Epithelial cell of esophagus (primary cell): ENCODE measurements around the gene FCGBP.
"Not testable (repeated sequence)": the region's sequence is repeated elsewhere in the genome, so short reads cannot be mapped to it uniquely, and the experiment has no call there.

Experiments used
- DNase-seq: peaks from one replicate; pipeline ENCODE4 v3.0.0; 2010; ENCODE audit warnings: low read depth
- H3K4me3 ChIP-seq: 2 replicates; pipeline ENCODE4 v1.5.1; 2011; ENCODE audit warnings: mild to moderate bottlenecking, low read length, control low read depth
- TF ChIP-seq, protein P1 (sequence below): IDR thresholded peaks from 2 replicates; pipeline ENCODE4 v1.5.1; 2011; ENCODE audit warnings: low read depth, mild to moderate bottlenecking, low read length, control low read depth, inconsistent platforms; ENCODE audit not compliant: insufficient read depth; ENCODE audit errors: missing control alignments

FCGBP gene

DNA sequence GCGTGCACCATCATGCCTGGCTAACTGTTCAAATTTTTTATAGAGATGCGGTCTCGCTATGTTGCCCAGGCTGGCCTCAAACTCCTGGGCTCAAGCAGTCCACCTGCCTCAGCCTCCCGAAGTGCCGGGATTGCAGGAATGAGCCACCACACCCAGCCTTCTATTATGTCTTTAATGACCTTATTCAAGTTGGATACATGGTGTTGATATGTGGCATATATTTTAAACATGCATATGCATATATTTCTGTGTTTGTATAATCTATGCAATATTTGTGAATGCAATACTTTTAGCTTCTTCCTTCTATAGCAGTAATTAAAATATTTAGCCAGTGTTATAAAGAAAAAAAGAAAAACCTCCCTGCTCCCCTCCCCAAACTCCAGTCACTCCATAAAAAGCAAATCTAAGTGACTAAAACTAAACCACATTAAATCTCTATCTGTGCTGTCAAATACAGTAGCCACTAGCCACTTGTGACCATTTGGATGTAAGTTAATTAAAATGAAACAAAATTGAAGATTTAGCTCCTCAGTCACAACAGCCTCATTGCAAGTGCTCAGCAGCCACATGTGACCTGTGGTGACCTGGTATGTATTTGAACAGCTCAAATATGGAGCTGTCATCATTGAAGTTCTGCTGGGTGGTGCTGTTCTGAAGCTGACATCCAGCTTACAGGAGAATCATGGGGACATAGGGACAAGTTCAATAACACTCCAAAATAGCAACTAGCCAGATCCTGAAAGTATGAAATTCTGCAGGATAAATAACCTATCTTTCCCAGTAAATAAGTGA is 27.4 kb downstream of the FCGBP start:
- TF ChIP-seq, protein P1, sequence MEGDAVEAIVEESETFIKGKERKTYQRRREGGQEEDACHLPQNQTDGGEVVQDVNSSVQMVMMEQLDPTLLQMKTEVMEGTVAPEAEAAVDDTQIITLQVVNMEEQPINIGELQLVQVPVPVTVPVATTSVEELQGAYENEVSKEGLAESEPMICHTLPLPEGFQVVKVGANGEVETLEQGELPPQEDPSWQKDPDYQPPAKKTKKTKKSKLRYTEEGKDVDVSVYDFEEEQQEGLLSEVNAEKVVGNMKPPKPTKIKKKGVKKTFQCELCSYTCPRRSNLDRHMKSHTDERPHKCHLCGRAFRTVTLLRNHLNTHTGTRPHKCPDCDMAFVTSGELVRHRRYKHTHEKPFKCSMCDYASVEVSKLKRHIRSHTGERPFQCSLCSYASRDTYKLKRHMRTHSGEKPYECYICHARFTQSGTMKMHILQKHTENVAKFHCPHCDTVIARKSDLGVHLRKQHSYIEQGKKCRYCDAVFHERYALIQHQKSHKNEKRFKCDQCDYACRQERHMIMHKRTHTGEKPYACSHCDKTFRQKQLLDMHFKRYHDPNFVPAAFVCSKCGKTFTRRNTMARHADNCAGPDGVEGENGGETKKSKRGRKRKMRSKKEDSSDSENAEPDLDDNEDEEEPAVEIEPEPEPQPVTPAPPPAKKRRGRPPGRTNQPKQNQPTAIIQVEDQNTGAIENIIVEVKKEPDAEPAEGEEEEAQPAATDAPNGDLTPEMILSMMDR: no peak
- no peak for DNase-seq
- no peak overlapping the region for H3K4me3 ChIP-seq

DNA sequence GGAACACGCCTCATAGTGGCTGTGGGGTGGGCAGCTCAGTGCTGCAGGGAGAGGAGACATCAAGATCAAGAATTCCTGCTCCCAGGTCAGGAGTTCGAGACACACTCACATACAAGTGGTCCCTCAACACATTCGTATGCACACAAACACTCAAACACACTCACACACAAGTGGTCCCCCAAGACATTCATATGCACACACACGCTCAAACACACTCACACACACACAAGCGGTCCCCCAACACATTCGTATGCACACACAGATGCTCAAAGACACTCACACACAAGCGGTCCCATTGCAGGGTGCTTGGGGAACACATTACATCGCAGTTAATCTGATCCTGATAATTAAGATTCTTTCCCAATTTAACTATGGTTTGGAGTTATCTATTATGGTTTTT is 28.2 kb downstream of the FCGBP start:
- no peak overlapping the region for H3K4me3 ChIP-seq
- TF ChIP-seq, protein P1: no peak
- no peak for DNase-seq

DNA sequence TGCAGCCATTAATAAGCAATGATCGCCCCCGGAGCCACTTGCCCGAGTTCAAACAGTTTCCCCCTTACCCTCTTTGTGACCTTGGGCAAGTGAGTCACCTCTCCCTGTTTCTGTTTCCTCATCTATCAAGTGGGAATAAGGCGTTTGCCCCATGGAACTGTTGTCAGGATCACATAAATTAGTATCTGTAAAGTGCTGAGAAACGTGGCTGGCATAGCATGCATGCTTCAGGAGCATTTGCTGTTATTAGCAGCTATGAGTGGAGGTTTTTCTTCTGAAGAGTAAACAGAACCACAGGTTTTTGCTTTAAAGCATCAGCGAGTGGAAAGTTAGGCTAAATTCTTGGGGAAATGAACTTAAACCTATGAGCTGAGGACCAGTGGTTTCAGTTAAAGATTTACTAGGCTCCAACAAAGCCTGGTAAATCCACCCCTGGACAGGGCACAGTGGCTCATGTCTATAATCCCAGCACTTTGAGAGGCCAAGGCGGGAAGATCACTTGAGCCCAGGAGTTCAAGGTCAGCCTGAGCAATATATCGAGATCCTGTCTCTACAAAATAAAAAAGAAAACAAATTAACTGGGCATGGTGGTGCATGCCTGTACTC is 30.8 kb downstream of the FCGBP start:
- not testable (repeated sequence) for H3K4me3 ChIP-seq, DNase-seq

DNA sequence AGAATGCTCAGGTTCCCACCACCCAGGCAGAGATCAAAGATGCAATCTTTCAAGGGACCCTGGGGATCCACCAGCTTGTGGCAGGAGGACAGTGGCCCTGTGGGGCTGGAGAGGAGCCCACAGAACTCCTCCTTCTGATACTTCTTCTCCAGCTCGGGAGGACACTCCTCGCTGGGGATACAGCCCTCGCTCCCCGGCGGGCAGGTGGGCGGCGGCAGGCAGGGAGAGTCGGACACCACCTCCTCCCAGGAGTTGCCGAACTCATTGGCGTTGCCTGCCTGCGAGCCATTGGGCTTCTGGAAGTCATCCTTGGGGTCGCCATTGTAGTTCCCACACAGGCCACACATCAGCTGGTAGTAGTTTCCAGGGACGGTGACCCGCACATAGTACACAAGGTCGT is 32.1 kb downstream of the FCGBP start:
- not testable (repeated sequence) for DNase-seq

DNA sequence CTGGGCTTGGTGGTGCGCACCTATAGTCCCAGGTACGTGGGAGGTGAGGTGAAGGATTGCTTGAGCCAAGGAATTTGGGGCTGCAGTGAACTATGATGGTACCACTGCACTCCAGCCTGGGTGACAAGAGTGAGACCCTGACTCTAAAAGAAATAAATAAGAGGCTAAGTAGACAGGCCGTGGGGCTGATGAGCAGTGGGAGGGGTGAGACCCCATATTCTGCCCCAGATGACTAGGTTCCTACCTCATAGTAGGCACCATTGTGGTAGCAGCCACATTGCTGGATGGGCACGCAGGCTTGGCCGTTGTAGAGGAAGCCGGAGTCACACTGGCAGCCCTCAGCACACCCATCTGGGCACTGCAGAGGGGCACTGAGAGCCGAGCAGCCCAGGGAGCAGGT is 32.8 kb downstream of the FCGBP start:
- DNase-seq, H3K4me3 ChIP-seq: not testable (repeated sequence)

More for the DNA sequence above, 32.1 kb downstream of the FCGBP start:
- H3K4me3 ChIP-seq: not testable (repeated sequence)

DNA sequence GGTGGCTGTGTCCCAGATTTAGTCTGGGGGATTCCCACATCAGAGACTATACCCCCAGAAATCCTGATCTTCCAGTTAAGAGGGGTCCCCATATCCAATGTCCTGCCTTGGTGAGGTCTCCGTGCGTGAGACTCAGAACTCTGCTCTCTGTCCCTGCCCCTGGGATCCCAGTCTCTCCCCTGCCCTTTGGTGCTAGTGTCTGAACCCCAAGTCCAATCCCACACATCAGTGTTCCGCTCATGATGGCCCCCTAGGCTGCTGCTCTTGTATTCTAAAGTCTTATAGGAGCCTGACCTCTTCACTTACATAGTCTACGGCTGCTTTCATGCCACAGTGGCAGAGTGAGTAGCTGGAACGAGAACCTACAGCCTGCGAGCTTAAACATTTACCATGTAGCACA is 35.6 kb downstream of the FCGBP start:
- DNase-seq, H3K4me3 ChIP-seq: not testable (repeated sequence)

DNA sequence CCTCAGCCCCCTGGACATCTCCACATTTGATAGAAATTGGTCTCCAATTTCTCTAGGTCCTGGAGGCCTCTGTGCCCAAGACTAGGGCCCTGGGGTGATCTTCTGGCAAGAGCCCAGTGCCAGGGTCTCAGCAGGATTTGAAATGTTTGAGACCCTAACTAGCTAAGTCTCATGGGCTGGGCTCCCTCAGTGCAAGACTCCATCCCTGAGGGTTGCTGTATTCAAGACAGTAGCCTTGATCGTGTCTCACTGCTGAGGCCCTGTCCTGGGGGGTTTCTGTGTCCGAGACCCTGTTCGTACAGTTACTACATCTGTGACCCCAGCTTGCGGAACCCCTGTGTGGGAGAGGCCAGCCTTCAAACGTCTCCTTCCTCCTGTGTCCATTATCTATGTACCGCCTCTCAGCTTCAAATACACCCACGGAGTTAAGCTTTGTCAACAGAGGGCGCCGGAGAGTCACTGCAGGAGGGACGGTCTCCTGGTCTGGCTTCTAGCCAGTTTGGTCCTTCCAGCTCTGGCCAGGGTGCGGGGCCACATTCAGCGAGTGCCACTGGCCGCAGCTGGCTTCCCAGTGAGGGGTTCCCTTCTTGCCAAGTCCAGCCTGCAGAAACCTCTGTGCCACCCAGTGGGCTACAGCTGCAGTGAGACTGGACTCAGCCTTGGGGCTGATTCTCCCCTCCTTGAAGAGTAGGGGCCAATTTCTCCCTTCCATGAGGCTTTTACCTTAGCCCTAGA is 36.8 kb downstream of the FCGBP start:
- not testable (repeated sequence) for DNase-seq, H3K4me3 ChIP-seq

DNA sequence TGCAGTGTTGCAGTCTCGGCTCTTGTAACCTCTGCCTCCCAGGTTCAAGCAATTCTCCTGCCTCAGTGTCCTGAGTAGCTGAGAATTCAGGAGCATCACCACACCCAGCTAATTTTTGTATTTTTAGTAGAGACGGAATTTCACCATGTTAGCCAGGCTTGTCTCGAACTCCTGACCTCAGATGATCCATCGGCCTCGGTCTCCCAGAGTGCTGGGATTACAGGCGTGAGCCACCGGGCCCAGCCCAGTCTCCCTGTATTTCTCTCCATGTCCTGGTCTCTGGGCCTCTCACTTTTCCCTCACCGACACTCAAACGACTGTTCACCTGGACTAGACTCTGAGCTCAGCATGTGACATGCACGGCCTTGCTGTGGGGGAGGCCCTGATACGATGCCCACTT is 39.3 kb downstream of the FCGBP start:
- DNase-seq, H3K4me3 ChIP-seq: not testable (repeated sequence)

DNA sequence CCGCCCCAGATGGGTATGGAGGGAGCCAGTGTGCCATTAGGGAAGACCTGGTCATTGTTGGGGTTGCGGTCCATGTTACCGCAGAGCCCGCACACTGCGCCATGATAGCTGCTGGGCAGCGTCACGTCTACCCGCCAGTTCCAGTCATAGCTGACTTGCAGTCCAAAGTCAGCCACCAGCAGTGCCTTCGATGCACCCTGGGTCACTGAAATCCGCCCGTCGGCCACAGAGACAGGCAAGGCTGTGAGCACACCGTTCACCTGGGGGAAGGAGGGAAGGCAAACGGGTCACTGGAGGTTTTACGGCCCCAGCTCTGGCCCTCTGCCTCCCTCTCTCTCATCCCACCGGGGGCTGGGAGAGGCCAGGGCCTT is 40.2 kb downstream of the FCGBP start:
- not testable (repeated sequence) for H3K4me3 ChIP-seq, DNase-seq

DNA sequence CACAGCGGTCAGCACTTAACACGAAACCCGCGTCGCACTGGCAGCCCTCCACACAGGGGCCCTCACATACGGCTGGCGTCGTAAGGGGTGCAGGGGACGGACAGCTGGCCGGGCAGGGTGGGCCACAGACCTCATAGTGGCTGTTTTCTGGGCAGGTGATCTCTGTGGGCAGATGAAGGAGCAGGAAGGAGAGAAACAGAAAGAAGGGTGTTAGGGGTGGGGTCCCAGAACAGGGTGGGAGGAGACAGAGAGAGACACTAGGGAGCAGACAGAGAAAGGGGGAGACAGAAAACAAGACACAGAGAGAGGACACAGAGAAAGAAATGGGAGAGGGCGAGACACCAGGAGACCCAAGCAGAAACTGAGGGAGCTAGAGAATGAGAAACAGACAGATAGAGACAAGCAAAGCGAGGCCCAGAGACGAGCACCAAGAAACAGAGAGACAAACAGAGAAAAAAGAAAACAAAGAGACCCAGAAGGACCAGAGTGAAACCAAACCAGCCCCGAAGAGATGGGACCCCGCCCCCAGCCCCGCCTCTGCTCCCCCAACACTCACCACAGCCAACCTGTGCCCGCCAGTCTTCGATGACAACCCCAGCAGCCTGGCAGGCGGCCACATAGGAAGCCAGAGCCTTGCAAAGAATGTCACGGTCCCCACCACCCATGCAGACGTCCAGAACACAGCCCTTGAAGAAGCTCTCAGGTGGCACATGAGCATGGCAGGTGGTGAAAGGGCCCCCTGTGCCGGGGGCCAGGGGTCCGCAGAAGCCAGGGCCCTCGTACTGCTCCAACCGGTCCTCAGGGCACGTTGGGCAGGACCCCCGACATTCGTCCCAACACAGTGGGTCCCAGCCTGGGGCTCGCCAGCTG is 40.8 kb downstream of the FCGBP start:
- not testable (repeated sequence) for H3K4me3 ChIP-seq, DNase-seq

DNA sequence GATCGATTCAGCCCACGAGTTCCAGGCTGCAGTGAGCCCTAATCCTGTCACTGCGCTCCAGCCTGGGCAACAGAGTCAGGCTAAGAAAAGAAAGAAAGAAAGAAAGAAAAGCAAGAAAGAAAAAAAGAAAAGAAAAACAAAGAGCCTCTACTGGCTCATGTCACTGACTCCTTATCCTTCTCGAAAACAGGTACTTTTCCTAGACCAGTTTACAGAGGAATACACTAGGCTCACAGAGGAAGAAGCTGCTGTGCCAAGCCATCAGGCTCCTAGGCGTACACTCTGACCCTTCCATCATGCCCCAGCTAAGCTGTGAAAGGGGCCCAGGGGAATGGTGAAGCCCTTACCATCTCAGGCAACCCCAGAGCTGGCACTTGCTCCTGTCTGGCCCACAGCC is 41.9 kb downstream of the FCGBP start:
- not testable (repeated sequence) for H3K4me3 ChIP-seq, DNase-seq

DNA sequence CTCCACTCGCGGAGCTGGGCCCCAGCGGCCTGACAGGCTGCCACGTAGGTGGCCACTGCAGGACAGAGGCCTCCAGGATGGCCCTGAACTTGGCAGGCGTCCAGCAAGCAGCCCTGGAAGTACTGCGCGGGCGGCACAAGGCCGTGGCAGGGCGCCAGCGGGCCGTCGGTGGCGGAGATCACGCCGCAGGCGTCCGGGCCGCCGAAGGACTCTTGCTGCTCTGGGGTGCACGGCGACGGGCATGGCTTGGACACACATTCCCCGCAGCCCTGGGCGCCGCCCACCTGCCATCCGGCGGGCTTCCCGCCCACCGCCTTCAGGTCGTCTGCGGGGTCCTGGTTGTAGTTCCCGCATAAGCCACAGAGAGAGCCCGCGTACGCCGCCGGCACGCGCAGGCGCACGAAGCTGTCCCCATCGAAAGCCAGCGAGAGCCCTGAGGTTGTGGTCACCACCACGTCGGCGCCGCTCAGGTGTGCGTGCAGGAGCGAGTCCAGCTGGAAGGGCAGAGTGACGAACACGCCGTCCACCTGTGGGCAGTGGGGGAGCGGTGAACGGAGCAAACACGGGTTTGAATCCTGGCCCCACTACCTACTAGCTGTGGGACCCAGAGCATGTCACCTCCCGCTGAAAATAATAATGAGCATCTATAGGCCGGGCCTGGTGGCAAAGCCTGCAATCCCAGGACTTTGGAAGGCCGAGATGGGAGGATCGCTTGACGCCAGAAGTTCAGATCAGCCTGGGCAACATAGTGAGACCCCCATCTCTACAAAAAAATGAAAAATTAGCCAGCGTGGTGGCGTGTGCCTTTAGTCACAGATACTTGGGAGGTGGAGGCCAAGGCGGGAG is 42.6 kb downstream of the FCGBP start:
- not testable (repeated sequence) for H3K4me3 ChIP-seq, DNase-seq
